ENCODE data around the gene TIAM2. TPM values are rescaled to one million over a fixed set of nuclear protein-coding genes. Genes with fewer than 3 reads are reported as not detected.

TIAM2 gene
- total and polyA plus RNA-seq, 10 of the 15 experiments (the other 5 are each of a cell fraction or from before 2014, with no cell fraction given), result 1.1 to 10.5 (median 2.3) TPM

GRCh38 chr6:155089746-155090145, 94.6 kb downstream of the TIAM2 start:
- SMC1A ChIA-PET (ENCODE audit: uncharacterized antibody, unreplicated experiment), result interaction anchor here (1.1 to 3.2 kb wide), 3 partner anchors 10 to 384 kb away, joined by 3 to 11 read pairs (median 3); no protein-coding TSS in a partner anchor
- Histone ChIP-seq H2AFZ (ENCODE audit: control insufficient read depth, low read depth, low read length) (no peak overlapping the region), H3K27me3 (replicated peaks in 1 of 2; ENCODE audit: control insufficient read depth in 2 of 2, insufficient read depth in 2 of 2, low read length in 1 of 2) (no peaks in the 10 kb centered on the region; a peak in 1 of 4 replicates), H3K9me3 (replicated peaks; ENCODE audit: control insufficient read depth, insufficient read depth, low read length) (no peaks in the 10 kb centered on the region), H3K4me1 (ENCODE audit: control insufficient read depth, insufficient read depth, low read length) (no peaks in the 10 kb centered on the region), H4K20me1 (ENCODE audit: control insufficient read depth, insufficient read depth) (no peaks in the 10 kb centered on the region; the same call in 1 of the 2 replicates), H3K27ac (ENCODE audit: control insufficient read depth, insufficient read depth) (no peak overlapping the region), H3K79me2 (ENCODE audit: control insufficient read depth, insufficient read depth, low read length) (no peaks in the 10 kb centered on the region), H3K36me3 (ENCODE audit: control insufficient read depth in 2 of 2, insufficient read depth in 2 of 2, low read length in 1 of 2) (no peaks in the 10 kb centered on the region), H3K4me3 (no peak overlapping the region), H3K9ac (ENCODE audit: control insufficient read depth, insufficient read depth, low read length) (no peak overlapping the region), H3K4me2 (ENCODE audit: control insufficient read depth, insufficient read depth) (no peak overlapping the region)
- RAD21 ChIA-PET (ENCODE audit: unreplicated experiment), result interaction anchor here (1.4 to 1.9 kb wide), 2 partner anchors 70 to 88 kb away, joined by 4 read pairs; no protein-coding TSS in a partner anchor
- no peak for FAIRE-seq
- TF ChIP-seq TCF3 (IDR thresholded peaks at IDR 0.05; ENCODE audit: borderline replicate concordance, insufficient read depth, low read depth, low read length) (no peak), IKZF1 (conservative IDR thresholded peaks at IDR 0.05) (no peak)
- TF ChIP-seq, protein P1, sequence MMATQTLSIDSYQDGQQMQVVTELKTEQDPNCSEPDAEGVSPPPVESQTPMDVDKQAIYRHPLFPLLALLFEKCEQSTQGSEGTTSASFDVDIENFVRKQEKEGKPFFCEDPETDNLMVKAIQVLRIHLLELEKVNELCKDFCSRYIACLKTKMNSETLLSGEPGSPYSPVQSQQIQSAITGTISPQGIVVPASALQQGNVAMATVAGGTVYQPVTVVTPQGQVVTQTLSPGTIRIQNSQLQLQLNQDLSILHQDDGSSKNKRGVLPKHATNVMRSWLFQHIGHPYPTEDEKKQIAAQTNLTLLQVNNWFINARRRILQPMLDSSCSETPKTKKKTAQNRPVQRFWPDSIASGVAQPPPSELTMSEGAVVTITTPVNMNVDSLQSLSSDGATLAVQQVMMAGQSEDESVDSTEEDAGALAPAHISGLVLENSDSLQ (IDR thresholded peaks at IDR 0.05), result peak; percentile 70
- POLR2A ChIA-PET, result no interaction called here
- no peak for ATAC-seq
- 2% methylated on average over 4 of the region's 4 CpGs for WGBS (ENCODE audit: insufficient coverage, insufficient replicate concordance, low lambda C conversion rate, missing lambda C conversion rate)
- in situ Hi-C loops (cut with MboI), result no loop called here
- DNase-seq (ENCODE audit: low read depth, low spot score), result no peak
- intact Hi-C loops (cut with micrococcal nuclease; ENCODE audit: unreplicated experiment), result no loop called here
- CTCF ChIA-PET, result interaction anchor here (0.8 to 3.0 kb wide), 5 partner anchors 9 to 162 kb away, joined by 3 to 17 read pairs (median 3); no protein-coding TSS in a partner anchor
- BruUV-seq (replicated peaks), result no TSS peak

DNA sequence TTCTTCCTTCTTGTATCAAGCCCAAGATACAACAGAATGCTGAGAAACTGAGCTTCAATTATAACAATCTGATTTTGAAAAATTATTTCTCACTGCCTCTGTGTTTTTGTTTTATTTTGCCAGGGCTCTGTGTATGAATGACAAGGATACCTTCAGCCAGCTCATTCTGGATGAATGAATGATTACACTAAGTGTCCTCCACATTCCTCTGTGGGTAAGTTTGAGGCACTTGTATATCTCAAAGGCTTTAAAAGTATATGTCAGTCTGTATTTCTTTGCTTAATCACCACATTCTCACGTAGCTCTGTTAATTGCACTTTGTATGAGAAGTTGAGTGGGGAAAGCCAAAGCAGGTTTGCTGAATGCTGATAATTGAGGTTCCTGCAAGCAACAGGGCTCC, 95.1 kb downstream of the TIAM2 start:
- FAIRE-seq (no peak), ATAC-seq (no peak), DNase-seq (ENCODE audit: low read depth, low spot score) (no peak)
- intact Hi-C loops (cut with micrococcal nuclease; ENCODE audit: unreplicated experiment) (no loop called here), in situ Hi-C loops (cut with MboI) (no loop called here)
- Histone ChIP-seq H3K79me2 (ENCODE audit: control insufficient read depth, insufficient read depth, low read length) (no peaks in the 10 kb centered on the region), H3K9me3 (replicated peaks; ENCODE audit: control insufficient read depth, insufficient read depth, low read length) (no peaks in the 10 kb centered on the region), H3K9ac (ENCODE audit: control insufficient read depth, insufficient read depth, low read length) (no peak overlapping the region), H3K27ac (ENCODE audit: control insufficient read depth, insufficient read depth) (no peak overlapping the region), H3K36me3 (ENCODE audit: control insufficient read depth in 2 of 2, insufficient read depth in 2 of 2, low read length in 1 of 2) (no peaks in the 10 kb centered on the region), H2AFZ (ENCODE audit: control insufficient read depth, low read depth, low read length) (no peak overlapping the region), H4K20me1 (ENCODE audit: control insufficient read depth, insufficient read depth) (no peaks in the 10 kb centered on the region; the same call in 1 of the 2 replicates), H3K27me3 (replicated peaks in 1 of 2; ENCODE audit: control insufficient read depth in 2 of 2, insufficient read depth in 2 of 2, low read length in 1 of 2) (no peaks in the 10 kb centered on the region; a peak in 1 of 4 replicates), H3K4me1 (ENCODE audit: control insufficient read depth, insufficient read depth, low read length) (no peaks in the 10 kb centered on the region), H3K4me3 (no peak overlapping the region), H3K4me2 (ENCODE audit: control insufficient read depth, insufficient read depth) (no peak overlapping the region)
- ChIA-PET CTCF (interaction anchor here (0.8 to 3.0 kb wide), 5 partner anchors 9 to 162 kb away, joined by 3 to 17 read pairs (median 3); no protein-coding TSS in a partner anchor), SMC1A (ENCODE audit: uncharacterized antibody, unreplicated experiment) (interaction anchor here (1.1 to 3.2 kb wide), 3 partner anchors 10 to 14 kb away, joined by 3 to 11 read pairs (median 4); no protein-coding TSS in a partner anchor), RAD21 (ENCODE audit: unreplicated experiment) (interaction anchor here (0.8 to 1.9 kb wide), 4 partner anchors 70 to 87 kb away, joined by 3 to 4 read pairs (median 4); no protein-coding TSS in a partner anchor), POLR2A (interaction anchor here (1.1 kb wide), 1 partner anchor 9 kb away, joined by 3 read pairs; no protein-coding TSS in a partner anchor)
- no TSS peak for BruUV-seq (replicated peaks)
- WGBS (ENCODE audit: insufficient coverage, insufficient replicate concordance, low lambda C conversion rate, missing lambda C conversion rate), result 0% methylated on average over 1 of the region's 1 CpG
- TF ChIP-seq EGR1 (IDR thresholded peaks at IDR 0.05; ENCODE audit: borderline replicate concordance in 1 of 2, low read depth in 2 of 2, low read length in 2 of 2) (no peak), POU2F2 (IDR thresholded peaks at IDR 0.05; ENCODE audit: borderline replicate concordance, low read depth, low read length) (no peak), SMAD5 (IDR thresholded peaks at IDR 0.05; ENCODE audit: low read depth) (no peak)
- TF ChIP-seq, protein P2, sequence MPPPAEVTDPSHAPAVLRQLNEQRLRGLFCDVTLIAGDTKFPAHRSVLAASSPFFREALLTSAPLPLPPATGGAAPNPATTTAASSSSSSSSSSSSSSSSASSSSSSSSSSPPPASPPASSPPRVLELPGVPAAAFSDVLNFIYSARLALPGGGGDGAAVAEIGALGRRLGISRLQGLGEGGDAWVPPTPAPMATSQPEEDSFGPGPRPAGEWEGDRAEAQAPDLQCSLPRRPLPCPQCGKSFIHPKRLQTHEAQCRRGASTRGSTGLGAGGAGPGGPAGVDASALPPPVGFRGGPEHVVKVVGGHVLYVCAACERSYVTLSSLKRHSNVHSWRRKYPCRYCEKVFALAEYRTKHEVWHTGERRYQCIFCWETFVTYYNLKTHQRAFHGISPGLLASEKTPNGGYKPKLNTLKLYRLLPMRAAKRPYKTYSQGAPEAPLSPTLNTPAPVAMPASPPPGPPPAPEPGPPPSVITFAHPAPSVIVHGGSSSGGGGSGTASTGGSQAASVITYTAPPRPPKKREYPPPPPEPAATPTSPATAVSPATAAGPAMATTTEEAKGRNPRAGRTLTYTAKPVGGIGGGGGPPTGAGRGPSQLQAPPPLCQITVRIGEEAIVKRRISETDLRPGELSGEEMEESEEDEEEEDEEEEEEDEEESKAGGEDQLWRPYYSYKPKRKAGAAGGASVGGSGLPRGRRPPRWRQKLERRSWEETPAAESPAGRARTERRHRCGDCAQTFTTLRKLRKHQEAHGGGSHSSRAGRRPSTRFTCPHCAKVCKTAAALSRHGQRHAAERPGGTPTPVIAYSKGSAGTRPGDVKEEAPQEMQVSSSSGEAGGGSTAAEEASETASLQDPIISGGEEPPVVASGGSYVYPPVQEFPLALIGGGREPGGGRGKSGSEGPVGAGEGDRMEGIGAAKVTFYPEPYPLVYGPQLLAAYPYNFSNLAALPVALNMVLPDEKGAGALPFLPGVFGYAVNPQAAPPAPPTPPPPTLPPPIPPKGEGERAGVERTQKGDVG (CRISPR knock-in tag; IDR thresholded peaks at IDR 0.05), result no peak
- TF ChIP-seq, protein P3, sequence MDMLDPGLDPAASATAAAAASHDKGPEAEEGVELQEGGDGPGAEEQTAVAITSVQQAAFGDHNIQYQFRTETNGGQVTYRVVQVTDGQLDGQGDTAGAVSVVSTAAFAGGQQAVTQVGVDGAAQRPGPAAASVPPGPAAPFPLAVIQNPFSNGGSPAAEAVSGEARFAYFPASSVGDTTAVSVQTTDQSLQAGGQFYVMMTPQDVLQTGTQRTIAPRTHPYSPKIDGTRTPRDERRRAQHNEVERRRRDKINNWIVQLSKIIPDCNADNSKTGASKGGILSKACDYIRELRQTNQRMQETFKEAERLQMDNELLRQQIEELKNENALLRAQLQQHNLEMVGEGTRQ (IDR thresholded peaks at IDR 0.05; ENCODE audit: borderline replicate concordance, low read depth, low read length), result no peak
- TF ChIP-seq, protein P4, sequence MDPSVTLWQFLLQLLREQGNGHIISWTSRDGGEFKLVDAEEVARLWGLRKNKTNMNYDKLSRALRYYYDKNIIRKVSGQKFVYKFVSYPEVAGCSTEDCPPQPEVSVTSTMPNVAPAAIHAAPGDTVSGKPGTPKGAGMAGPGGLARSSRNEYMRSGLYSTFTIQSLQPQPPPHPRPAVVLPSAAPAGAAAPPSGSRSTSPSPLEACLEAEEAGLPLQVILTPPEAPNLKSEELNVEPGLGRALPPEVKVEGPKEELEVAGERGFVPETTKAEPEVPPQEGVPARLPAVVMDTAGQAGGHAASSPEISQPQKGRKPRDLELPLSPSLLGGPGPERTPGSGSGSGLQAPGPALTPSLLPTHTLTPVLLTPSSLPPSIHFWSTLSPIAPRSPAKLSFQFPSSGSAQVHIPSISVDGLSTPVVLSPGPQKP (IDR thresholded peaks at IDR 0.05; ENCODE audit: low read depth, low read length), result no peak

All from GM12878 (cell line).